NCI-H2227 (cell line): Measurements from ENCODE around the gene KAZN.
A peak's percentile ranks its signal among the peaks of the same experiment; 100 is the strongest.

ENCODE experiments used
- DNase-seq: peaks from one replicate; lab custom pipeline; 2025; ENCODE audit not compliant: unreplicated experiment; lab: John Stamatoyannopoulos, UW

KAZN gene

GRCh38 chr1:14901371-14901954, 303.0 kb downstream of the KAZN start:
- no peak for DNase-seq

- DNase-seq = no peak
Observed at GRCh38 chr1:14903922-14904321, 305.4 kb downstream of the KAZN start.

GRCh38 chr1:14906665-14907064, 308.2 kb downstream of the KAZN start:
- no peak for DNase-seq

- no peak for DNase-seq
Observed at GRCh38 chr1:14907416-14907815, 308.9 kb downstream of the KAZN start.

DNA sequence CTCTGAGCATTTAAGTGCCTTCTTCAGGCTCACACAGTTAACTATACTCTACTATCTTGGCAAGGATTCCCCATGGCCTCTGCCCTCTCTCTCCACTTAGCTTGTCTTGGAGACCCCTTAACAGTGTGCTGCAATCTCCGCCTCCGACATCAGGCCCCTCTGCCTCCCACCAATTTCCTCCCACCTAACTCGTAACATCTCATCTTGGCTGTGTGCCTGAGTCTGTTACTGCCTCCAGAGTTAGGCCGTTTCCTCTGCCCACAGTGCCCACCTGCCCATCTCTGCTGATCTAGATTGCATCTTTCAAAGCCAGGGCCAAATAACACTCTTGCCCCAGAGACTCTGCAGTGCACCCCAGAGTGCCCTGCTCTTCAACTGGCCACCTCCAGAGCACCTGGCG, 310.8 kb downstream of the KAZN start:
- DNase-seq = no peak

- DNase-seq = no peak
Observed at GRCh38 chr1:14909920-14910460, 311.5 kb downstream of the KAZN start.

- DNase-seq = no peak
Observed at GRCh38 chr1:14910984-14911721, 312.7 kb downstream of the KAZN start.

GRCh38 chr1:14912839-14913481, 314.5 kb downstream of the KAZN start:
- DNase-seq = no peak

GRCh38 chr1:14913482-14914177, 315.1 kb downstream of the KAZN start:
- peak; percentile 66 for DNase-seq

DNA sequence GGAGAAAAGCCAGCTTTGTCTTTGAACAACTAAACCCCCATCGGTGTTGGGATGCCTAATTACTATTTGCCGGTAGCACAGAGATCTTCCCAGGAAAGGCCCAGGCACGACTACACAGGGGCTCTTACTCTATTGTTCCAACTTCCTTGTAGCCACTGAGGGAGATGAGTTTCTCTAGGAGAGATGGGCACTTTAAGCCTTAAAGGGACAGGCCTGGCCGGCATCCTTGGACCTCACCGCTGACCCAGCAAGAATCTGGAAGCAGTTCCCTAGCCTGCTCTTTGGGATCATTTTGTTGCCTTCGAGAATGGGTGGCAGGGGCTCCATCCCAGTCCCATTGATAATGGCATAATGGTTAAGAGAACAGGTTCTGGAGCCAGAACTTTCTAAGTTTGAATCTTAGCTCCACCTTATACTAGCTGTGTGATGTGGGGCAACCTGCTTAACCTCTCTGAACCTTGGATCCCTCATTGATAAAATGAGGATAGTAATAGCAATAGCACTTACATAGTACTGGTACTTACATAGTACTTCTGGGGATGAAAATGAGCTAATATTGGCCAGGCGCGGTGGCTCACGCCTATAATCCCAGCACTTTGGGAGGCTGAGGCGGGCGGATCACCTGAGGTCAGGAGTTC, 316.0 kb downstream of the KAZN start:
- no peak for DNase-seq

GRCh38 chr1:14915356-14916054, 317.0 kb downstream of the KAZN start:
- peak; percentile 73 for DNase-seq

DNA sequence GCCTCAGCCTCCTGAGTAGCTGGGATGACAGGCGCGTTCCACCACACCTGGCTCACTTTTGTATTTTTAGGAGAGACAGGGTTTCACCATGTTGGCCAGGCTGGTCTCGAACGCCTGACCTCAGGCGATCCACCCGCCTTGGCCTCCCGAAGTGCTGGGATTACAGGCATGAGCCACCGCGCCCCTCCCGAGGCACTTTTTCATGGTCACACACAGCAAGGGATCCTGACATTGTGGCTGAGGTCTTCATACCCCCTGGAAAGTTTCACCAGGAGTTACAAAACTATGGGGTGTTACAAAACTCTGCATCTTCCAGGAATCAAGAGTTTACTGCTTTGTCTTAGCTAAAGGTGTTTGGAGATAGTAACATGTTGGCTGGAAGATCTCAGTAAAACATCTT, 320.8 kb downstream of the KAZN start:
- no peak for DNase-seq

GRCh38 chr1:14919751-14920150, 321.3 kb downstream of the KAZN start:
- no peak for DNase-seq

DNA sequence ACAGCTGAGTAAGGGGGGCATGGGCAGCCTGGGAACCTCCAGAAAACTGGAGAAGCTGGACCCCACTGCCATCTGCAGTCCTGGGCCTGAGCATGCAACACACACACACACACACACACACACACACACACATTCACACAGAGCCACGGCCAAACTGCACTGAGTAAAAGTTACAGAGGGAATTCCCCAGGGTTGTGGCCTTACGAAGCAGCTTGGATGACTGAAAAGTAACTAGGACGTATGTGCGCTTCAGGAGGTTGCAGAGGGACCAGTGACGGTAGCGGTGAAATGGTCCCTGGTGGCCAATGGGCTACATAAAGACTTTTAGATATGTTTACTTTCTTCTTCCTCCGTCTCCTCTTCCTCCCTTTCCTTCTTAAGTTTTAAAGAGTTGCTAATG, 322.6 kb downstream of the KAZN start:
- DNase-seq = no peak

DNA sequence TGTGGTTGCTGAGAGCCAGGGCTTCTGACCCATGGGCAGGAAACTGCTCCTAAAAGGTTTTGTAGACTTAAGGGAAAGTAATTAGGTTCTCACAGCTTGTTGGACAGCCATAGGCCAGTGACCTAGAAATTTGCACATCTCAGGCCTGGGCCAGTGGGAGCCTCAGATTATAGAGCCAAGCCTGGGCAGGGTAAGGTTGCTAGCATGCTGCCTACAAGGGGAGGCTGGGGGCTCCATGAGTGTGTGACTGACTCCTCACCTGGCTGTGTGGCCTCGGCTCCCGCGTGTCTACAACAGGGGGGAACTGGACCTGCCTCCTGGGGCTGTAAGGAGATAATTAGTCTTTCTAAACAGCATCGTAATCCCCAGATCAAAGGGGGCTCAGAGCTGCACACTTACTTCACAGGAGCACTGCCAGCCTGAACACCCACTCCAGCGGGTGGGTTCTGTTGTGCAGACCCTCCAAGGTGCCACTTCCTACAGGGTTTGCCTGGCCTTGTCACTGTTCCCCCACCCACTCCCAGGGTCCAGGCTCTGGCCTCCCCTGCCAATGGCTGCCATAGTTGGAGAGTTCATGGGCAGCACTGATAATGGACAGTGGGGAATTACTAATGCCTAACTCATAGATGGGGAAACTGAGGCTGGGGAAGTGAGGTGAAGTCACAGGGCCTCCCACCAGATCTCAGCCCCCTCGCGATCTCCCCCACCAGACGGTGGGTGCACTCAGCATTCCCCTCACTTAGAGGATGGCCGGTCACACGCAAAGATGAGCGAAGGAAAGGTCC, 324.6 kb downstream of the KAZN start:
- DNase-seq = no peak

GRCh38 chr1:14923727-14924452, 325.4 kb downstream of the KAZN start:
- DNase-seq = peak; percentile 71

GRCh38 chr1:14924455-14925331, 326.2 kb downstream of the KAZN start:
- peak; percentile 58 for DNase-seq
